GM19468 (cell line): ENCODE data around the gene VASH1.
A peak's percentile ranks its signal among the peaks of the same experiment; 100 is the strongest.

ENCODE experiments used
- ATAC-seq: cut with Tn5 transposase; IDR thresholded peaks from one replicate; pipeline ENCODE4 v1.9.1; 2021; ENCODE audit warnings: mild to moderate bottlenecking, moderate library complexity, moderate number of reproducible peaks; ENCODE audit not compliant: unreplicated experiment; ENCODE audit errors: extremely low read depth

The VASH1 gene

DNA sequence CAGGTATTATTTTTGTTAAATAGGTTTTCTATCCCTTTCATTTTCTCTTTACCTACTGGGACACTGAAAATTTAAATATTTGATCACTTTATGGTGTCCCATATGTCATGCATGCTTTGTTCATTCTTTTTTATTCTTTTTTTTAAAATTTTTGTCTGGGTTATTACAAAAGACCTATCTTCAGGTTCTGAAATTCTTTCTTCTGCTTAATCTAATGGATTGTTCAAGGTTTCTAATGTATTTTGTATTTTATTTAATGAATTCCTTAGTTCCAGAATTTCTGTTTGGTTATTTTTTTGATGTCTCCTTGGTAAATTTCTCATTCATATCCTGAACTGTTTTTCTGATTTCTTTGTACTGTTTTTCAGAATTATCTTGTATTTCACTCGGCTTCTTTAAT is 20.2 kb upstream of the VASH1 start:
- ATAC-seq: no peak

DNA sequence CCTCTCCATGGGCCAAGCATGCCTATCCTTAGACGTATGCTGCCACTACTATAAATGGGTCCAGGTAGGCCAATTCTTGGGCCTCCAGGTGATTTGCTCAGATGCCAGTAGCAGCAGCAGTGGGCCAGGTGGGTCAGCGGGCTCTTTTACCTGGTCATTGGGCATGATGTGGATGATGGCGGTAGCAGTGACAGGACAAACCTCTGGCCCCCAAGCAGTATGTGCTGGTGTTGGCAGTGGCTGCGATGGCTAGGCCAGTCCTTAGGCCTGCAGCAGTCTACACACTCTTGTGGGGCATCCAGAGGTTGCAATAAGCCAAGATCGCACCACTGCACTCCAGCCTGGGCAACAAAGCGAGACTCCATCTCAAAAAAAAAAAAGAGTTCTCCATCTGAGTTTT is 19.1 kb upstream of the VASH1 start:
- ATAC-seq: no peak

DNA sequence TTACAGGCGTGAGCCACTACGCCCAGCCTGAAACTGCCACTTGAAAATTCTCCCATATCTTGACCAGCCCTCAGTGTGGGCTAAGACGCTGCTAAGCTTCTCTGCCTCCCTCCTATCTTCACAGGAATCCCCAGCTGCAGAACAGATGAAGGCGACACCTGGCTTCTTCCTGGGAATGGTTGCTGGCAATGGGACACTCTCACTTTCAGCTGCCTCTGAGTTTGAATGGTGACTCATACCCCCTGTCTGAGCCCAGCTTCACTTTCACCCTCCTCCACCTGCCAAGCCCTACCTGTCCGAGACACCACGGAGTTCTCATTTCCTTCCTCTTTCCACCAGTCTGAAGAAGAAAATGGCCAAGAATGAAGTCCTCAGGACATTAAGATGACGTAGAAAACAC is 18.3 kb upstream of the VASH1 start:
- no peak for ATAC-seq

DNA sequence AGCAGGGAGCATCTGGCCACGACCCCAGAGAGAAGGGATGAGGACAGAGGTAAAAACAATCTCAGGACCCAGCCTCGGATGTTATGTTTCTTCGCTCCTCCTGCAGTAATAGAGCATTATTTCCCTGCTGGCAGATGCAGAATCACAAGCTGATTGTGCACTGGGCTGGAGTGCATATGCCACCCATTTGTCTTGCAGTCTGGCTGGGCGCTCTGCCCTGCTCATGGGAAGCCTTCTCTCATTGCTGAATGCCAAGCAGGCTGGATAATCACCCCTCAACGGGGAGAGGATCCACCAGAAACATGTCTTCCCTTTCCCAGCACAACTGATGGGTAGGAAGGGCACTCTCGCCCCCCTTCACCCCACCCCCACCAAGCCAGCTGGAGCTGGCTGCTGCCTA is 8.5 kb upstream of the VASH1 start:
- ATAC-seq: no peak

DNA sequence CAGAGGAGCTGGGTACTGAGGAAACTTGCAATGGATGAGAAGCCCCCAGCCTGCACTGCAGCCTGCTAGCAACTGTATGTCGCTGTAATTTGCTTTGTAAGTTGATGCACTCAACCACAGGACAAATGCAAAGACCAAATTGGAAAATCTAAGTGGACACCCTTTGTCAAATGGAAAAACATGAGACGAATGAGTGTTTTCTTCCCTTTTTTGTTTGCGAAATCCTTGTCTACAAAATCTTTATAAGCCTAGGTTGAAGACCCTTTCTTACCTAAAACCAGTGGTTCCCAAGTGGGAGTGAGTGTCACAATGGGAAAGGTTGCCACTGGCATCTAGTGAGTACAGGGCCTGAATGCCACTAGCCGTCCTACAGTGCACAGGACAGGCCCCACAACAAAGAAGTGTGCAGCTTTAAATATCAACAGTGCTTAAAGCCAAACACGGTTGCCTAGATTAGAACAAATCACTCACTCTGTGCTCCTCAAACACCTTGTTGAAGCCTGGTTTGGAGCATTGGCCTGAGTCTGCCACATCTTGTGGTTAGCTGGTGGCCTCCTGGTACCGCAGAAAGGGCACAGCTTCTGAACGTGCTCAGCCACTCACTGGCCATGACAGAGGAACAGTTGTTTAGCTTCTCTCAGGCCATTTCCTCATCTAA is 7.6 kb upstream of the VASH1 start:
- ATAC-seq: no peak

- ATAC-seq: no peak
Observed at GRCh38 chr14:76754586-76754985, 6.7 kb upstream of the VASH1 start.

- no peak for ATAC-seq
Observed at GRCh38 chr14:76755610-76756370, 5.5 kb upstream of the VASH1 start.

DNA sequence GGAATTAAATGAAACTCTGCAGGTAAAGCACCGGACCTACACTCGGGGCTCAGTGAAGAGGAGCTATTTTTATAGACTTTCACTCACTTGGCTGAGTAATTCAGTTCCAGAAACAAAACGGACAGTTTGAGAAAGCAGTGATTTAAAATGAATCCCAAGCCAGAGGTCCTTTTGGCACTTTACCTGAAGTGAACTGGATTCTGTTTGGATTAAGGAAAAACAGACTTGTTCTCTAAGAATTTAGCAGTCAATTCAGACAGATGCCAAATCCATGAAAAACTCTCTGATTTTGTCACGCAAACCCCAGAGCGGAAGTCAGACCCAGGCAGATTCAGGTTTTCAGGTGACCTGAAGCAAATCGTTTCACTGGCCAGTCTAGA is 4.9 kb upstream of the VASH1 start:
- ATAC-seq: no peak

GRCh38 chr14:76759589-76759988 is 1.7 kb upstream of the VASH1 start:
- ATAC-seq: no peak

GRCh38 chr14:76760331-76761135 is 735 bp upstream of the VASH1 start:
- no peak for ATAC-seq

GRCh38 chr14:76761960-76762410 is 717 bp downstream of the VASH1 start:
- no peak for ATAC-seq

DNA sequence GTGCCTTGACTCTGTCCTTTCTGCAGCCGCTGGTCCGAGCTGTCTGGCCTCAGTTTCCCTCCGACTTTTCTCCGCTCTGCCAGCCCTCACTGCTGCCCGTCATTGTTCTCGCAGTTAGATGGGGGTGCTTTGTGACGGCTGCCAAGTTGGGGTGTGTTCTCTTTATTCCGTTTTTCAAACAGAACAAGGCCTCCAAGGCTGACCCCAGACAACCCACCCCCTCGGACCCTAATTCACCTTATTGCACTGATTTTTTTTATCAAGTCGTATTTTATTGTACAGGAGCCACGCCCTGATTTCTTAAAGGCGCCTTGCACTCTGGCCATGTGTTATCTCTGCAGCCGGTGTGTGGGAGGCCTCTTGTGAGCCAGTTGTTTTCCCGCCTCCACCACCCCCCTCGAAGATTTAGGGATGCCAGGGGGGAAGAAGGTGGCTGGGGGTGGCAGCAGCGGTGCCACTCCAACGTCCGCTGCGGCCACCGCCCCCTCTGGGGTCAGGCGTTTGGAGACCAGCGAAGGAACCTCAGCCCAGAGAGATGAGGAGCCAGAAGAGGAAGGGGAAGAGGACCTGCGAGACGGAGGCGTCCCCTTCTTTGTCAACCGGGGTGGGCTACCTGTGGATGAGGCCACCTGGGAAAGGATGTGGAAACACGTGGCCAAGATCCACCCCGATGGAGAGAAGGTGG is 1.3 kb downstream of the VASH1 start:
- no peak for ATAC-seq

GRCh38 chr14:76763096-76764041 is 2.1 kb downstream of the VASH1 start:
- ATAC-seq: no peak

DNA sequence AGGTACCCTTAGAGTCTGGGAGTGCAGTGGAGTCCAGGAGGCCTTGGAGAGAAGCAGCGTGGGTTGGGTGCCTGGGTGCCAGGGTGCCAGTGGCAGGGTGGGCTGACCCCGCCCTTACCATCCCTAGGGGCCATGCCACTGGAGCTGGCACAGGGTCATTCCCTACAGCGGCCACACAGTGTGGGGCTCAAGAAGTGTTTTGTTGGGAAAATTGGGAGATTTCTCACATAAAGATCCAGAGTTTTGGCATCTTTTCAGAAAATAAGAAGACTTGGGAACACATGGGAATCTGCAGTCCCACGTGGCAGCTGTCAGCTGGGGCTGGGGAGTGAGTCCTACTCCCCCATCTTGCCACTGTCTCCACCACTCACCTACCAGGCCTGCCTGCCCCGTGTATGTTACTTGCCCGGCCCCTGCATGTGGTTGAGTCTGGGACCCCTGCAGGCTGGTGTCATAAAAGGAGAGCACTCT is 4.2 kb downstream of the VASH1 start:
- no peak for ATAC-seq

GRCh38 chr14:76767681-76768656 is 6.7 kb downstream of the VASH1 start:
- ATAC-seq: peak; percentile 51

DNA sequence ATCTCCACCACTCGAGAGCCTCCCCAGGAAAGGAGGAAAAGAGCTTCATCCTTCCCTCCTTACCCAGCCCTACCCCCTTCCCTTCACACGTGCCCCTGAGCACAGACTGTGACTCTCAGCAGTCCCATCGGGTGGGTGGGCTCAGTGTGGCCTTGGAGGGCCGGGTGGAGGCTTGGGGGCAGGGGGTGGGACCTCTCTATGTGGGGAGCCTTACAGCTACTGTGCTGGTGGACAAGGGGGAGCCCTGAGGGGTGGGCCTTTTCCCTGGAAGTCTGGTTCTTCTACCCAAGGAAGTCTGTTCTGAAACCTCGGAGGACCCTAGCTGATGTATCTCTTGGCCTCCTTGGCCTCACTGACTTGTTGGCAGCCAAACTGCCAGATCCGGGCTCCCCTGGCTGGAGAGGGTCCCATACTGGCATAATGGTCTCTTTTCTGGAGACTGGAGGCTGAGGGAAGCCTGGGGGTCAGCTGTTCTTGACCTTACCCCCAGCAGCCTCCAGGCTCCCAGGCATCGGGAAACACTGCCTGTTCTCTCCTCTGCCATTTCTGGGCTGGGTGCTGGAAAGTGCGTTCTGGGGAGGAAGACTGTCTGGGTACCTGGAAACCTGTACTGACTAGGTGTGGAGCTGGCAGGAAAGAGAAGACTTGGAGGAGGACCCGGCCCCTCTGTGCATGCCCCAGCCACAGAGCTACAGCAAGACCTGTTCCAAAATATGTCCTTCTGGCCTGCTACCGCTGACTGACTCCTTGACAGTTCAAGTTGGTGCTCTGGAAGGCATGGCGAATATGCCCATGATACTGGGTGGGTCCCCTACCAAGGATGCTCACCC is 7.6 kb downstream of the VASH1 start:
- no peak for ATAC-seq

DNA sequence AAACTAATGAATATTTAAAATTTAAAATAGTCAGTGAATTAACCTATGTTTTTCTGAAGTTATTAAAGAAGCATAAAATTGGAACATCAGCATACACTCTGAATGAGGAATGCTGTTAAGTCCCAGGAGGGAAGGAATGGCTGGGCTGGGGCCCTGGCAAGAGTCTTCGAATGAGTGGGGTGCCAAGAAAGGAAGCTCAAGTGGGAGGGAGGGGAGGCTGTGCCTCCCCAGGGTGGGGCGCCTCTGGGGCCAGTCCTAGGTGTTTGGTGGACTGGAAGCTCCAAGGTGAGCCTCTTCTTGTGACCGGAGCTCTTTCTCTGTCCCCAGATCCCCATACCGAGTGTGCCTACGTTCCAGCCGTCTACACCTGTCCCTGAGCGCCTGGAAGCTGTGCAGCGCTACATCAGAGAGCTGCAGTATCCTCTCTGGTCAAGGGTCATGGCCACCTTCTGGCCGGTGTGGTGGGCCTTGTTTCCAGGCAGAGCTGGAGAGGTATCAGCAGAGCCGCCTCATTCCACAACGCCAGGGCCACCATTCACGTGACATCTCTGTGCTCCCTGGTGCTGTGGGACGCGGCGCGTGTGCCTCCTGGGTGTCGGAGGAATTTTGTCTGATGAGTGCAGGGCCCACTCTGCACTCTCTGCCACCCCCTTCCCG is 8.5 kb downstream of the VASH1 start:
- ATAC-seq: no peak
